ENCODE results near the gene NDUFAF3.

DNA sequence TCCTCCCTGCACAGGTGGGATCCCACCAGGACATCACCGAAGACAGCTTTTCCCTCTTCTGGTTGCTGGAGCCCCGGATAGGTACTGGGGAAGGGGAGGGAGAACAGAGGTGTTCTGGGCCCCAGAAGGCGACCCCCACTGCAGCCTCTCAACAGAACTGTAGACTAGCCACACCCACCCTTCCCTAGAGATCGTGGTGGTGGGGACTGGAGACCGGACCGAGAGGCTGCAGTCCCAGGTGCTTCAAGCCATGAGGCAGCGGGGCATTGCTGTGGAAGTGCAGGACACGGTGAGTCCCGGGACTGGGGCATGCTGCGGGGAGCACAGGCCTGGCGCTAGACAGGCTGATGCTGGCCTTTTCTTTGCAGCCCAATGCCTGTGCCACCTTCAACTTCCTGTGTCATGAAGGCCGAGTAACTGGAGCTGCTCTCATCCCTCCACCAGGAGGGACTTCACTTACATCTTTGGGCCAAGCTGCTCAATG, 809 bp downstream of the NDUFAF3 start:
- TF ChIP-seq, protein P1, sequence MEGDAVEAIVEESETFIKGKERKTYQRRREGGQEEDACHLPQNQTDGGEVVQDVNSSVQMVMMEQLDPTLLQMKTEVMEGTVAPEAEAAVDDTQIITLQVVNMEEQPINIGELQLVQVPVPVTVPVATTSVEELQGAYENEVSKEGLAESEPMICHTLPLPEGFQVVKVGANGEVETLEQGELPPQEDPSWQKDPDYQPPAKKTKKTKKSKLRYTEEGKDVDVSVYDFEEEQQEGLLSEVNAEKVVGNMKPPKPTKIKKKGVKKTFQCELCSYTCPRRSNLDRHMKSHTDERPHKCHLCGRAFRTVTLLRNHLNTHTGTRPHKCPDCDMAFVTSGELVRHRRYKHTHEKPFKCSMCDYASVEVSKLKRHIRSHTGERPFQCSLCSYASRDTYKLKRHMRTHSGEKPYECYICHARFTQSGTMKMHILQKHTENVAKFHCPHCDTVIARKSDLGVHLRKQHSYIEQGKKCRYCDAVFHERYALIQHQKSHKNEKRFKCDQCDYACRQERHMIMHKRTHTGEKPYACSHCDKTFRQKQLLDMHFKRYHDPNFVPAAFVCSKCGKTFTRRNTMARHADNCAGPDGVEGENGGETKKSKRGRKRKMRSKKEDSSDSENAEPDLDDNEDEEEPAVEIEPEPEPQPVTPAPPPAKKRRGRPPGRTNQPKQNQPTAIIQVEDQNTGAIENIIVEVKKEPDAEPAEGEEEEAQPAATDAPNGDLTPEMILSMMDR (conservative IDR thresholded peaks at IDR 0.05) = no peak
- no peak for TF ChIP-seq EZH2 (IDR thresholded peaks at IDR 0.05; ENCODE audit: low read depth)
